CD4-positive, alpha-beta T cell treated with Interleukin-12 subunit alpha and Interleukin-12 subunit beta, for 1 hour (primary cell): ENCODE measurements around the gene MARK3.
A peak's percentile ranks its signal among the peaks of the same experiment; 100 is the strongest.

Source experiments
- DNase-seq: peaks from one replicate; pipeline ENCODE4 v3.0.0-alpha.2; 2020

The MARK3 gene

GRCh38 chr14:103367995-103368394 lies 17.2 kb upstream of the MARK3 start:
- DNase-seq = no peak

GRCh38 chr14:103370087-103370486 lies 15.1 kb upstream of the MARK3 start:
- no peak for DNase-seq

GRCh38 chr14:103372017-103372416 lies 13.2 kb upstream of the MARK3 start:
- DNase-seq = no peak

GRCh38 chr14:103372552-103373304 lies 12.5 kb upstream of the MARK3 start:
- no peak for DNase-seq

GRCh38 chr14:103374121-103374520 lies 11.1 kb upstream of the MARK3 start:
- no peak for DNase-seq

- no peak for DNase-seq
Observed at GRCh38 chr14:103377522-103378037, 7.6 kb upstream of the MARK3 start.

GRCh38 chr14:103378038-103378854 lies 7.0 kb upstream of the MARK3 start:
- no peak for DNase-seq

GRCh38 chr14:103380719-103381377 lies 4.4 kb upstream of the MARK3 start:
- no peak for DNase-seq

GRCh38 chr14:103382376-103382775 lies 2.8 kb upstream of the MARK3 start:
- no peak for DNase-seq

GRCh38 chr14:103384450-103385151 lies 614 bp upstream of the MARK3 start:
- no peak for DNase-seq

- DNase-seq = peak; percentile 36
Observed at GRCh38 chr14:103385929-103386712, 906 bp downstream of the MARK3 start.

- DNase-seq = no peak
Observed at GRCh38 chr14:103386713-103387329, 1.6 kb downstream of the MARK3 start.

GRCh38 chr14:103388664-103389063 lies 3.4 kb downstream of the MARK3 start:
- DNase-seq = no peak

GRCh38 chr14:103390605-103391004 lies 5.4 kb downstream of the MARK3 start:
- DNase-seq = no peak

GRCh38 chr14:103391048-103391447 lies 5.8 kb downstream of the MARK3 start:
- peak; percentile 63 for DNase-seq

- no peak for DNase-seq
Observed at GRCh38 chr14:103392106-103392505, 6.9 kb downstream of the MARK3 start.

GRCh38 chr14:103392572-103392971 lies 7.4 kb downstream of the MARK3 start:
- DNase-seq = no peak

- no peak for DNase-seq
Observed at GRCh38 chr14:103393070-103393469, 7.9 kb downstream of the MARK3 start.

GRCh38 chr14:103393676-103394626 lies 8.7 kb downstream of the MARK3 start:
- DNase-seq = peak; percentile 38

- DNase-seq = no peak
Observed at GRCh38 chr14:103395244-103395643, 10.0 kb downstream of the MARK3 start.
